HCT116 (cell line): ENCODE data around the gene NOBOX. TPM values are rescaled to one million over a fixed set of nuclear protein-coding genes. Genes with fewer than 3 reads are reported as not detected.

ENCODE experiments used
- ATAC-seq: fragments of 200-7000 bp; cut with Tn5 transposase; 2 replicates; pipeline ENCODE4 v1.9.1; 2020; ENCODE audit warnings: mild to moderate bottlenecking, moderate library complexity
- BruUV-seq: library from RNA; stranded (reverse); fragments of 400-500 nt; replicated peaks from 2 replicates; lab custom pipeline; 2021; lab: Mats Ljungman, UMichigan
- CTCF ChIA-PET: fragments of 300-600 bp; sonication (Branson Sonifier 250); formaldehyde crosslinking; loops from one replicate; lab custom pipeline; 2021; ENCODE audit warnings: antibody characterized with exemption; lab: Charles Lee
- POLR2A ChIA-PET: fragments of 300-600, 350-600 bp; sonication (Branson Sonifier 250); formaldehyde crosslinking; loops from one replicate; lab custom pipeline; 2021; ENCODE audit warnings: antibody characterized with exemption; lab: Charles Lee
- RAD21 ChIA-PET, 2 experiments: fragments of 300-600 bp; sonication (Branson Sonifier 250); formaldehyde crosslinking; loops; one replicate each; lab custom pipeline; 2023; ENCODE audit warnings: low total read pairs in 2 of 2; ENCODE audit not compliant: uncharacterized antibody in 2 of 2, unreplicated experiment in 2 of 2, low non-redundant PET in 1 of 2; lab: Charles Lee
- DNase-seq: peaks from one replicate; pipeline ENCODE4 v3.0.0-alpha.2; 2010; ENCODE audit warnings: low read depth, low spot score
- H2AFZ ChIP-seq: fragments of 200-600 bp; shearing (Covaris generic), sonication (generic); 2 replicates; pipeline ENCODE4 v1.6.1; 2017; ENCODE audit warnings: low read depth, mixed run types, mixed read lengths, antibody characterized with exemption, low read length; ENCODE audit not compliant: poor library complexity, severe bottlenecking
- H3K27ac ChIP-seq: 2 replicates; pipeline ENCODE4 v1.5.1; 2012; ENCODE audit warnings: low read depth, low read length
- H3K27me3 ChIP-seq: fragments of 200-600 bp; sonication (generic); 2 replicates; pipeline ENCODE4 v1.6.1; 2016; ENCODE audit warnings: mixed run types, low read length, mixed read lengths; ENCODE audit not compliant: insufficient read depth
- H3K36me3 ChIP-seq, 2 experiments: fragments of 200-500 bp in 1 of 2; fragments of 200-600 bp in 1 of 2; sonication (Bioruptor generic) in 1 of 2; sonication (generic) in 1 of 2; 2 replicates each; pipeline versions ENCODE4 v1.5.1 to v1.6.1; 2014 to 2016; ENCODE audit warnings: low read length in 2 of 2, inconsistent platforms in 1 of 2, mixed read lengths in 1 of 2, mixed run types in 1 of 2; ENCODE audit not compliant: insufficient read depth in 2 of 2, control insufficient read depth in 1 of 2
- H3K4me1 ChIP-seq, 2 experiments: fragments of 200-600 bp in 1 of 2; sonication (generic) in 1 of 2; 2 replicates each; pipeline versions ENCODE4 v1.5.1 to v1.6.1; 2012 to 2017; ENCODE audit warnings: low read length in 2 of 2, inconsistent platforms in 1 of 2, mild to moderate bottlenecking in 1 of 2, mixed read lengths in 1 of 2, mixed run types in 1 of 2, moderate library complexity in 1 of 2; ENCODE audit not compliant: insufficient read depth in 2 of 2, control insufficient read depth in 1 of 2
- H3K4me2 ChIP-seq: fragments of 200-600 bp; sonication (generic); 2 replicates; pipeline ENCODE4 v1.6.1; 2017; ENCODE audit warnings: mixed run types, low read length, mixed read lengths
- H3K4me3 ChIP-seq, 2 experiments: fragments of 200-600 bp in 1 of 2; sonication (generic) in 1 of 2; replicated peaks in 1 of 2; 2 replicates each; pipeline ENCODE4 v1.5.1; 2011 to 2016; ENCODE audit warnings: low read length in 2 of 2, control low read depth in 1 of 2, low read depth in 1 of 2, mild to moderate bottlenecking in 1 of 2, mixed read lengths in 1 of 2, mixed run types in 1 of 2
- H3K79me2 ChIP-seq: fragments of 200-600 bp; sonication (generic); 2 replicates; pipeline ENCODE4 v1.6.1; 2017; ENCODE audit warnings: mild to moderate bottlenecking, mixed run types, low read length, moderate library complexity, mixed read lengths; ENCODE audit not compliant: insufficient read depth
- H3K9ac ChIP-seq: fragments of 200-600 bp; sonication (generic); 2 replicates; pipeline ENCODE4 v1.6.1; 2016; ENCODE audit warnings: low read length, mixed read lengths
- H3K9me2 ChIP-seq: fragments of 200-600 bp; sonication (generic), shearing (Covaris generic); 2 replicates; pipeline ENCODE4 v1.6.1; 2017; ENCODE audit warnings: mixed run types, mild to moderate bottlenecking, moderate library complexity; ENCODE audit not compliant: insufficient read depth
- H3K9me3 ChIP-seq, 2 experiments: fragments of 200-500 bp in 1 of 2; fragments of 200-600 bp in 1 of 2; sonication (Bioruptor generic) in 1 of 2; sonication (generic) in 1 of 2; 2 replicates each; pipeline ENCODE4 v1.6.1; 2014 to 2017; ENCODE audit warnings: low read length in 2 of 2, mixed read lengths in 2 of 2, inconsistent platforms in 1 of 2, low read depth in 1 of 2, mild to moderate bottlenecking in 1 of 2, mixed run types in 1 of 2, moderate library complexity in 1 of 2; ENCODE audit not compliant: control insufficient read depth in 1 of 2, insufficient read depth in 1 of 2
- H4K20me1 ChIP-seq: fragments of 200-600 bp; sonication (generic), shearing (Covaris generic); 2 replicates; pipeline ENCODE4 v1.6.1; 2017; ENCODE audit warnings: mixed run types, mild to moderate bottlenecking, moderate library complexity; ENCODE audit not compliant: insufficient read depth
- CBX3 ChIP-seq: IDR thresholded peaks from 2 replicates; pipeline ENCODE4 v1.6.1; 2012; ENCODE audit warnings: low read depth
- CEBPB ChIP-seq: IDR thresholded peaks from 2 replicates; pipeline ENCODE4 v1.6.1; 2012; ENCODE audit warnings: low read depth
- EGR1 ChIP-seq: IDR thresholded peaks from 2 replicates; pipeline ENCODE4 v1.6.1; 2012; ENCODE audit warnings: low read depth
- EZH2 ChIP-seq: fragments of 200-600 bp; sonication (generic); IDR thresholded peaks from 2 replicates; pipeline ENCODE4 v1.6.1; 2017; ENCODE audit warnings: antibody characterized with exemption, mixed run types
- EZH2phosphoT487 ChIP-seq: fragments of 200-600 bp; IDR thresholded peaks from 2 replicates; pipeline ENCODE4 v1.6.1; 2018; ENCODE audit warnings: antibody characterized with exemption, borderline replicate concordance
- FOSL1 ChIP-seq: IDR thresholded peaks from 2 replicates; pipeline ENCODE4 v1.6.1; 2012; ENCODE audit warnings: low read depth
- POLR2A ChIP-seq: IDR thresholded peaks from 2 replicates; pipeline ENCODE4 v1.7.0; 2011; ENCODE audit warnings: borderline replicate concordance; ENCODE audit not compliant: insufficient read depth, insufficient read length; ENCODE audit errors: extremely low read depth
- POLR2AphosphoS5 ChIP-seq: IDR thresholded peaks from 2 replicates; pipeline ENCODE4 v1.6.1; 2011; ENCODE audit warnings: mild to moderate bottlenecking, low read depth, low read length, moderate library complexity
- RAD21 ChIP-seq: IDR thresholded peaks from 2 replicates; pipeline ENCODE4 v1.6.1; 2012; ENCODE audit warnings: low read depth, mild to moderate bottlenecking
- SIN3A ChIP-seq: IDR thresholded peaks from 2 replicates; pipeline ENCODE4 v1.6.1; 2012; ENCODE audit warnings: low read depth
- SRF ChIP-seq: IDR thresholded peaks from 2 replicates; pipeline ENCODE4 v1.6.1; 2012; ENCODE audit warnings: low read depth
- TCF7L2 ChIP-seq: IDR thresholded peaks from 2 replicates; pipeline ENCODE4 v1.7.0; 2011; ENCODE audit warnings: borderline replicate concordance, inconsistent platforms; ENCODE audit not compliant: insufficient read depth, insufficient read length; ENCODE audit errors: extremely low read depth
- YY1 ChIP-seq: IDR thresholded peaks from 2 replicates; pipeline ENCODE4 v1.6.1; 2011; ENCODE audit warnings: low read length, low read depth, moderate library complexity, mild to moderate bottlenecking; ENCODE audit not compliant: insufficient replicate concordance; ENCODE audit errors: extremely low read depth
- ZFX ChIP-seq: fragments of 450-650 bp; IDR thresholded peaks from 2 replicates; pipeline ENCODE4 v1.6.1; 2017
- ZNF274 ChIP-seq: fragments of 200-500 bp; sonication (Bioruptor generic); IDR thresholded peaks from 2 replicates; pipeline ENCODE4 v1.6.1; 2014; ENCODE audit warnings: mild to moderate bottlenecking, low read depth, low read length, inconsistent platforms
- intact Hi-C: fragments of 100-400 bp; cut with micrococcal nuclease; formaldehyde crosslinking; loops from 2 replicates; pipeline ENCODE4 v1.10.0; 2022
- total RNA-seq: library from RNA; stranded (reverse); gene quantifications from one replicate; pipeline ENCODE4 v1.2.1, GENCODE V29; 2021; ENCODE audit not compliant: unreplicated experiment
- TF ChIP-seq, protein P1 (sequence below): IDR thresholded peaks from 2 replicates; pipeline ENCODE4 v1.6.1; 2012
- TF ChIP-seq, protein P2 (sequence below): IDR thresholded peaks from 2 replicates; pipeline ENCODE4 v1.6.1; 2011; ENCODE audit warnings: mild to moderate bottlenecking, low read length, moderate library complexity; ENCODE audit not compliant: insufficient replicate concordance; ENCODE audit errors: extremely low read depth
- TF ChIP-seq, protein P3 (sequence below): IDR thresholded peaks from 2 replicates; pipeline ENCODE4 v1.6.1; 2012; ENCODE audit warnings: low read depth
- TF ChIP-seq, protein P4 (sequence below), 3 experiments: fragments of 200-600 bp in 1 of 3; sonication (generic) in 1 of 3; IDR thresholded peaks in 2 of 3; conservative IDR thresholded peaks in 1 of 3; 2 replicates each; pipeline ENCODE4 v1.5.1; 2012 to 2017; ENCODE audit warnings: low read depth in 2 of 3, low read length in 2 of 3, antibody characterized with exemption in 1 of 3, borderline replicate concordance in 1 of 3, control low read depth in 1 of 3, mild to moderate bottlenecking in 1 of 3, mixed read lengths in 1 of 3, mixed run types in 1 of 3, moderate library complexity in 1 of 3; ENCODE audit not compliant: insufficient read depth in 1 of 3

NOBOX gene
- total RNA-seq, 1 experiment from 2014 or later, result not detected

DNA sequence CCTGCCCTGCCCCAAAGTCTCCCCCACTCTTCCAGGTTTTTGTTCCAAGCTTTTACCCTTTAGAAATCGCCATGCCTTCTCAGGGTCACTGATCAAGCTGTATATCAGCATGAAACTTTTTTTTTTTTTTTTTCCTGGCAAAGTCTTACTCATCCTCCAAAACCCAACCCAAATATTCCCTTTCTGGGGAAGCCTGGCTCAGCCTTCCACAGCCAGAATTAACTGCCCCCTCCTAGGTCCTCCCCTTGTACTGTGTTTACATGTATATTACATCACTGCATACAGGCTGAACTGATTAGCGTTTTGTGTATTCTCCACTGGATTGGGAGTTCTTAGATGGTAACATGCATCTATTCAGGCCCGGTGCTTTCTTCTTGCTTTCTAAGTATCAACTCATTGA is 4.6 kb upstream of the NOBOX start:
- H4K20me1 ChIP-seq, result no peaks in the 10 kb centered on the region
- no peak overlapping the region for H3K9ac ChIP-seq
- H3K4me2 ChIP-seq, result no peak overlapping the region
- no TSS peak for BruUV-seq
- no peak for TF ChIP-seq CEBPB
- no peak for TF ChIP-seq FOSL1
- no peak for TF ChIP-seq EGR1
- no peak for TF ChIP-seq YY1
- TF ChIP-seq POLR2AphosphoS5, result no peak
- no peak for TF ChIP-seq ZNF274
- no peak for TF ChIP-seq POLR2A
- no peak for TF ChIP-seq RAD21
- no peak for TF ChIP-seq SRF
- no peak for TF ChIP-seq ZFX
- TF ChIP-seq EZH2, result no peak
- TF ChIP-seq, protein P1, sequence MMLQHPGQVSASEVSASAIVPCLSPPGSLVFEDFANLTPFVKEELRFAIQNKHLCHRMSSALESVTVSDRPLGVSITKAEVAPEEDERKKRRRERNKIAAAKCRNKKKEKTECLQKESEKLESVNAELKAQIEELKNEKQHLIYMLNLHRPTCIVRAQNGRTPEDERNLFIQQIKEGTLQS, result no peak
- no peak for TF ChIP-seq TCF7L2
- no peak for TF ChIP-seq EZH2phosphoT487
- TF ChIP-seq, protein P2, sequence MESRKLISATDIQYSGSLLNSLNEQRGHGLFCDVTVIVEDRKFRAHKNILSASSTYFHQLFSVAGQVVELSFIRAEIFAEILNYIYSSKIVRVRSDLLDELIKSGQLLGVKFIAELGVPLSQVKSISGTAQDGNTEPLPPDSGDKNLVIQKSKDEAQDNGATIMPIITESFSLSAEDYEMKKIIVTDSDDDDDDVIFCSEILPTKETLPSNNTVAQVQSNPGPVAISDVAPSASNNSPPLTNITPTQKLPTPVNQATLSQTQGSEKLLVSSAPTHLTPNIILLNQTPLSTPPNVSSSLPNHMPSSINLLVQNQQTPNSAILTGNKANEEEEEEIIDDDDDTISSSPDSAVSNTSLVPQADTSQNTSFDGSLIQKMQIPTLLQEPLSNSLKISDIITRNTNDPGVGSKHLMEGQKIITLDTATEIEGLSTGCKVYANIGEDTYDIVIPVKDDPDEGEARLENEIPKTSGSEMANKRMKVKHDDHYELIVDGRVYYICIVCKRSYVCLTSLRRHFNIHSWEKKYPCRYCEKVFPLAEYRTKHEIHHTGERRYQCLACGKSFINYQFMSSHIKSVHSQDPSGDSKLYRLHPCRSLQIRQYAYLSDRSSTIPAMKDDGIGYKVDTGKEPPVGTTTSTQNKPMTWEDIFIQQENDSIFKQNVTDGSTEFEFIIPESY, result no peak
- no peak for TF ChIP-seq SIN3A
- TF ChIP-seq, protein P3, sequence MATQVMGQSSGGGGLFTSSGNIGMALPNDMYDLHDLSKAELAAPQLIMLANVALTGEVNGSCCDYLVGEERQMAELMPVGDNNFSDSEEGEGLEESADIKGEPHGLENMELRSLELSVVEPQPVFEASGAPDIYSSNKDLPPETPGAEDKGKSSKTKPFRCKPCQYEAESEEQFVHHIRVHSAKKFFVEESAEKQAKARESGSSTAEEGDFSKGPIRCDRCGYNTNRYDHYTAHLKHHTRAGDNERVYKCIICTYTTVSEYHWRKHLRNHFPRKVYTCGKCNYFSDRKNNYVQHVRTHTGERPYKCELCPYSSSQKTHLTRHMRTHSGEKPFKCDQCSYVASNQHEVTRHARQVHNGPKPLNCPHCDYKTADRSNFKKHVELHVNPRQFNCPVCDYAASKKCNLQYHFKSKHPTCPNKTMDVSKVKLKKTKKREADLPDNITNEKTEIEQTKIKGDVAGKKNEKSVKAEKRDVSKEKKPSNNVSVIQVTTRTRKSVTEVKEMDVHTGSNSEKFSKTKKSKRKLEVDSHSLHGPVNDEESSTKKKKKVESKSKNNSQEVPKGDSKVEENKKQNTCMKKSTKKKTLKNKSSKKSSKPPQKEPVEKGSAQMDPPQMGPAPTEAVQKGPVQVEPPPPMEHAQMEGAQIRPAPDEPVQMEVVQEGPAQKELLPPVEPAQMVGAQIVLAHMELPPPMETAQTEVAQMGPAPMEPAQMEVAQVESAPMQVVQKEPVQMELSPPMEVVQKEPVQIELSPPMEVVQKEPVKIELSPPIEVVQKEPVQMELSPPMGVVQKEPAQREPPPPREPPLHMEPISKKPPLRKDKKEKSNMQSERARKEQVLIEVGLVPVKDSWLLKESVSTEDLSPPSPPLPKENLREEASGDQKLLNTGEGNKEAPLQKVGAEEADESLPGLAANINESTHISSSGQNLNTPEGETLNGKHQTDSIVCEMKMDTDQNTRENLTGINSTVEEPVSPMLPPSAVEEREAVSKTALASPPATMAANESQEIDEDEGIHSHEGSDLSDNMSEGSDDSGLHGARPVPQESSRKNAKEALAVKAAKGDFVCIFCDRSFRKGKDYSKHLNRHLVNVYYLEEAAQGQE, result no peak
- TF ChIP-seq, protein P4, sequence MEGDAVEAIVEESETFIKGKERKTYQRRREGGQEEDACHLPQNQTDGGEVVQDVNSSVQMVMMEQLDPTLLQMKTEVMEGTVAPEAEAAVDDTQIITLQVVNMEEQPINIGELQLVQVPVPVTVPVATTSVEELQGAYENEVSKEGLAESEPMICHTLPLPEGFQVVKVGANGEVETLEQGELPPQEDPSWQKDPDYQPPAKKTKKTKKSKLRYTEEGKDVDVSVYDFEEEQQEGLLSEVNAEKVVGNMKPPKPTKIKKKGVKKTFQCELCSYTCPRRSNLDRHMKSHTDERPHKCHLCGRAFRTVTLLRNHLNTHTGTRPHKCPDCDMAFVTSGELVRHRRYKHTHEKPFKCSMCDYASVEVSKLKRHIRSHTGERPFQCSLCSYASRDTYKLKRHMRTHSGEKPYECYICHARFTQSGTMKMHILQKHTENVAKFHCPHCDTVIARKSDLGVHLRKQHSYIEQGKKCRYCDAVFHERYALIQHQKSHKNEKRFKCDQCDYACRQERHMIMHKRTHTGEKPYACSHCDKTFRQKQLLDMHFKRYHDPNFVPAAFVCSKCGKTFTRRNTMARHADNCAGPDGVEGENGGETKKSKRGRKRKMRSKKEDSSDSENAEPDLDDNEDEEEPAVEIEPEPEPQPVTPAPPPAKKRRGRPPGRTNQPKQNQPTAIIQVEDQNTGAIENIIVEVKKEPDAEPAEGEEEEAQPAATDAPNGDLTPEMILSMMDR (IDR thresholded peaks at IDR 0.05 in 2 of 3, conservative IDR thresholded peaks at IDR 0.05 in 1 of 3; ENCODE audit: borderline replicate concordance in 1 of 3, insufficient read depth in 1 of 3, low read depth in 2 of 3, low read length in 2 of 3), result no peak
- no peak for TF ChIP-seq CBX3
- no peak overlapping the region for H3K27ac ChIP-seq
- no peaks in the 10 kb centered on the region for H3K9me2 ChIP-seq
- DNase-seq (no peak), ATAC-seq (no peak)
- intact Hi-C loops, result no loop called here
- ChIA-PET RAD21 (no interaction called here), CTCF (no interaction called here), POLR2A (no interaction called here)
- no peak overlapping the region for H3K4me3 ChIP-seq
- no peaks in the 10 kb centered on the region for H3K27me3 ChIP-seq
- H3K36me3 ChIP-seq, result no peaks in the 10 kb centered on the region
- no peaks in the 10 kb centered on the region for H3K4me1 ChIP-seq
- H3K79me2 ChIP-seq, result no peaks in the 10 kb centered on the region
- H3K9me3 ChIP-seq, result no peaks in the 10 kb centered on the region
- no peak overlapping the region for H2AFZ ChIP-seq
